GM10248 (cell line): Measurements from ENCODE around the gene CTNNBL1.

ENCODE experiments used
- CTCF ChIA-PET: fragments of 300-600 bp; sonication (Branson Sonifier 250); formaldehyde crosslinking; extraction: SDS; loops from one replicate; lab custom pipeline; 2021; ENCODE audit warnings: antibody characterized with exemption; lab: Yijun Ruan, JAX
- POLR2A ChIA-PET: fragments of 350-650 bp; sonication (Branson Sonifier 250); formaldehyde crosslinking; extraction: SDS; loops from one replicate; lab custom pipeline; 2020; ENCODE audit warnings: antibody characterized with exemption; lab: Yijun Ruan, JAX
- DNase-seq: peaks from one replicate; pipeline ENCODE4 v3.0.0; 2012; ENCODE audit errors: extremely low spot score
- CTCF ChIP-seq: IDR thresholded peaks from 2 replicates; pipeline ENCODE4 v1.5.1; 2012; ENCODE audit warnings: mild to moderate bottlenecking, low read depth; ENCODE audit errors: extremely low read depth, missing control alignments, control extremely low read depth

CTNNBL1 gene

GRCh38 chr20:37734228-37734985, 40.6 kb downstream of the CTNNBL1 start:
- no peak for DNase-seq
- no peak for TF ChIP-seq CTCF
- ChIA-PET POLR2A (no interaction called here), CTCF (interaction anchor here (0.8 to 3.8 kb wide), 8 partner anchors 8 to 40 kb away, joined by 3 to 16 read pairs (median 5); no protein-coding TSS in a partner anchor)

GRCh38 chr20:37735541-37735940, 41.7 kb downstream of the CTNNBL1 start:
- no peak for DNase-seq
- ChIA-PET POLR2A (no interaction called here), CTCF (interaction anchor here (0.9 to 3.8 kb wide), 5 partner anchors 9 to 44 kb away, joined by 3 to 16 read pairs (median 7); no protein-coding TSS in a partner anchor)
- no peak for TF ChIP-seq CTCF

- CTCF ChIA-PET = interaction anchor here (0.9 to 3.8 kb wide), 5 partner anchors 10 to 44 kb away, joined by 3 to 16 read pairs (median 7); no protein-coding TSS in a partner anchor
- no peak for TF ChIP-seq CTCF
- DNase-seq = no peak
- POLR2A ChIA-PET = no interaction called here
Observed at GRCh38 chr20:37736132-37736531, 42.3 kb downstream of the CTNNBL1 start.

- ChIA-PET POLR2A (no interaction called here), CTCF (interaction anchor here (0.9 to 1.5 kb wide), 3 partner anchors 12 to 35 kb away, joined by 3 to 4 read pairs (median 3); no protein-coding TSS in a partner anchor)
- DNase-seq = no peak
- no peak for TF ChIP-seq CTCF
Observed at GRCh38 chr20:37737826-37738420, 44.1 kb downstream of the CTNNBL1 start.

GRCh38 chr20:37741055-37741454, 47.2 kb downstream of the CTNNBL1 start:
- ChIA-PET POLR2A (no interaction called here), CTCF (no interaction called here)

More at GRCh38 chr20:37741055-37741454, 47.2 kb downstream of the CTNNBL1 start:
- no peak for DNase-seq
- no peak for TF ChIP-seq CTCF
